DOHH2 (cell line): ENCODE measurements around the gene DNAJC5G.

Source experiments
- EZH2phosphoT487 ChIP-seq: fragments of 200-600 bp; sonication (generic); IDR thresholded peaks from 2 replicates; pipeline ENCODE4 v1.6.1; 2017; ENCODE audit warnings: borderline replicate concordance, mild to moderate bottlenecking, antibody characterized with exemption, low read length, moderate library complexity, mixed read lengths
- TF ChIP-seq, protein P1 (sequence below): fragments of 200-600 bp; sonication (generic); IDR thresholded peaks from one replicate; pipeline ENCODE4 v1.5.1; 2014; ENCODE audit warnings: antibody characterized with exemption, mild to moderate bottlenecking, low read depth, low read length; ENCODE audit not compliant: poor library complexity, severe bottlenecking

- TF ChIP-seq, protein P1, sequence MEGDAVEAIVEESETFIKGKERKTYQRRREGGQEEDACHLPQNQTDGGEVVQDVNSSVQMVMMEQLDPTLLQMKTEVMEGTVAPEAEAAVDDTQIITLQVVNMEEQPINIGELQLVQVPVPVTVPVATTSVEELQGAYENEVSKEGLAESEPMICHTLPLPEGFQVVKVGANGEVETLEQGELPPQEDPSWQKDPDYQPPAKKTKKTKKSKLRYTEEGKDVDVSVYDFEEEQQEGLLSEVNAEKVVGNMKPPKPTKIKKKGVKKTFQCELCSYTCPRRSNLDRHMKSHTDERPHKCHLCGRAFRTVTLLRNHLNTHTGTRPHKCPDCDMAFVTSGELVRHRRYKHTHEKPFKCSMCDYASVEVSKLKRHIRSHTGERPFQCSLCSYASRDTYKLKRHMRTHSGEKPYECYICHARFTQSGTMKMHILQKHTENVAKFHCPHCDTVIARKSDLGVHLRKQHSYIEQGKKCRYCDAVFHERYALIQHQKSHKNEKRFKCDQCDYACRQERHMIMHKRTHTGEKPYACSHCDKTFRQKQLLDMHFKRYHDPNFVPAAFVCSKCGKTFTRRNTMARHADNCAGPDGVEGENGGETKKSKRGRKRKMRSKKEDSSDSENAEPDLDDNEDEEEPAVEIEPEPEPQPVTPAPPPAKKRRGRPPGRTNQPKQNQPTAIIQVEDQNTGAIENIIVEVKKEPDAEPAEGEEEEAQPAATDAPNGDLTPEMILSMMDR, result no peak
- TF ChIP-seq EZH2phosphoT487, result no peak
Measured at GRCh38 chr2:27320958-27321543, 45.8 kb downstream of the DNAJC5G start.
